Subcutaneous abdominal adipose tissue (tissue), 5 donors: ENCODE measurements around the gene COX7A1.
A peak's percentile ranks its signal among the peaks of the same experiment; 100 is the strongest.

Experiments used
- H3K27ac ChIP-seq: one replicate; pipeline ENCODE4 v1.7.0; 2013; ENCODE audit warnings: low read depth, mild to moderate bottlenecking, inconsistent platforms, low read length, moderate library complexity
- H3K27me3 ChIP-seq, 5 donors: one replicate each; pipeline ENCODE4 v1.7.0; 2013; ENCODE audit warnings: low read length in 5 of 5, inconsistent platforms in 1 of 5; ENCODE audit not compliant: control insufficient read depth in 5 of 5, insufficient read depth in 4 of 5
- H3K36me3 ChIP-seq, 5 donors: one replicate each; pipeline ENCODE4 v1.7.0; 2013; ENCODE audit warnings: low read length in 5 of 5; ENCODE audit not compliant: control insufficient read depth in 5 of 5, insufficient read depth in 5 of 5
- H3K4me1 ChIP-seq, 5 donors: one replicate each; pipeline ENCODE4 v1.7.0; 2013; ENCODE audit warnings: low read length in 5 of 5, mild to moderate bottlenecking in 3 of 5, moderate library complexity in 1 of 5; ENCODE audit not compliant: control insufficient read depth in 5 of 5, insufficient read depth in 5 of 5
- H3K4me3 ChIP-seq, 5 donors: one replicate each; pipeline ENCODE4 v1.7.0; 2013; ENCODE audit warnings: low read length in 5 of 5, low read depth in 1 of 5
- H3K9ac ChIP-seq, 5 donors: one replicate each; pipeline ENCODE4 v1.7.0; 2013; ENCODE audit warnings: low read length in 5 of 5, mild to moderate bottlenecking in 4 of 5, moderate library complexity in 3 of 5
- H3K9me3 ChIP-seq, 5 donors: one replicate each; pipeline ENCODE4 v1.7.0; 2013; ENCODE audit warnings: low read length in 5 of 5; ENCODE audit not compliant: control insufficient read depth in 5 of 5
- donor health status: healthy.
- donor health status: healthy.
- donor health status: healthy.
- donor health status: healthy.
- donor health status: healthy.

The COX7A1 gene

GRCh38 chr19:36113894-36114720, 38.1 kb downstream of the COX7A1 start:
- Histone ChIP-seq H3K4me1 (peaks cover 8 to 30% (median 23%) of the 10 kb centered on the region in 5 donors), H3K27me3 (no peaks in the 10 kb centered on the region), H3K36me3 (peaks cover 0 to 42% (median 32%) of the 10 kb centered on the region in 5 donors), H3K4me3 (peak overlapping the region; percentile 78 to 92 (median 88)), H3K27ac (peak overlapping the region; percentile 84), H3K9ac (peak overlapping the region; percentile 85 to 89 (median 86)), H3K9me3 (no peaks in the 10 kb centered on the region)

- H3K27ac ChIP-seq: no peak overlapping the region
- peak overlapping the region in 3 of 5 donors; percentile 78 to 88 (median 81) for H3K4me3 ChIP-seq
- peak overlapping the region in 1 of 5 donors; percentile 85 for H3K9ac ChIP-seq
Observed at GRCh38 chr19:36113425-36113824, 38.8 kb downstream of the COX7A1 start.

DNA sequence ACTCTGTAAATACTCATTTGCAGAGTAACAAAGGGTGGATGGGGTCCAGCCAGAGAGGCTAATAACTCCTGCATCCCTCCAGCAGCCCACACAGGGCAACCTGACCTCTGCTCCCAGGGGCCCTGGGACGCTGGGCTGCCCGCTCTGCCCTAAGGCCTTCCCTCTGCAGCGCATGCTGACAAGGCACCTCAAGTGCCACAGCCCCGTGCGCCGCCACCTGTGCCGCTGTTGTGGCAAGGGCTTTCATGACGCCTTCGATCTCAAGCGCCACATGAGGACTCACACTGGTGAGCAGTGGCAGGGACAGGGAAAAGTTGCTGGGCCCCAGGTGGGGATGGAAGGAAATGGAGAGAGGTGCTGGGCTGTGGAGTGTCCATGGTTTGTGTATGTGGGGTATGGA, 39.6 kb downstream of the COX7A1 start:
- Histone ChIP-seq H3K27me3 (no peaks in the 10 kb centered on the region), H3K4me3 (no peak overlapping the region), H3K36me3 (peaks cover 0 to 34% (median 21%) of the 10 kb centered on the region in 5 donors)

More at GRCh38 chr19:36113425-36113824, 38.8 kb downstream of the COX7A1 start:
- no peaks in the 10 kb centered on the region for H3K9me3 ChIP-seq
- H3K4me1 ChIP-seq: peaks cover 8 to 30% (median 23%) of the 10 kb centered on the region in 5 donors
- H3K27me3 ChIP-seq: no peaks in the 10 kb centered on the region
- H3K36me3 ChIP-seq: peaks cover 0 to 35% (median 25%) of the 10 kb centered on the region in 5 donors

GRCh38 chr19:36111200-36111539, 41.1 kb downstream of the COX7A1 start:
- Histone ChIP-seq H3K27me3 (no peaks in the 10 kb centered on the region), H3K9ac (peak overlapping the region in 1 of 5 donors; percentile 30), H3K36me3 (peaks cover 0 to 41% (median 19%) of the 10 kb centered on the region in 5 donors), H3K9me3 (no peaks in the 10 kb centered on the region), H3K27ac (no peak overlapping the region), H3K4me3 (no peak overlapping the region), H3K4me1 (peaks cover 5 to 23% (median 20%) of the 10 kb centered on the region in 5 donors)

More for the DNA sequence above, 39.6 kb downstream of the COX7A1 start:
- Histone ChIP-seq H3K4me1 (peaks cover 8 to 30% (median 23%) of the 10 kb centered on the region in 5 donors), H3K9ac (no peak overlapping the region), H3K27ac (no peak overlapping the region), H3K9me3 (no peaks in the 10 kb centered on the region)

DNA sequence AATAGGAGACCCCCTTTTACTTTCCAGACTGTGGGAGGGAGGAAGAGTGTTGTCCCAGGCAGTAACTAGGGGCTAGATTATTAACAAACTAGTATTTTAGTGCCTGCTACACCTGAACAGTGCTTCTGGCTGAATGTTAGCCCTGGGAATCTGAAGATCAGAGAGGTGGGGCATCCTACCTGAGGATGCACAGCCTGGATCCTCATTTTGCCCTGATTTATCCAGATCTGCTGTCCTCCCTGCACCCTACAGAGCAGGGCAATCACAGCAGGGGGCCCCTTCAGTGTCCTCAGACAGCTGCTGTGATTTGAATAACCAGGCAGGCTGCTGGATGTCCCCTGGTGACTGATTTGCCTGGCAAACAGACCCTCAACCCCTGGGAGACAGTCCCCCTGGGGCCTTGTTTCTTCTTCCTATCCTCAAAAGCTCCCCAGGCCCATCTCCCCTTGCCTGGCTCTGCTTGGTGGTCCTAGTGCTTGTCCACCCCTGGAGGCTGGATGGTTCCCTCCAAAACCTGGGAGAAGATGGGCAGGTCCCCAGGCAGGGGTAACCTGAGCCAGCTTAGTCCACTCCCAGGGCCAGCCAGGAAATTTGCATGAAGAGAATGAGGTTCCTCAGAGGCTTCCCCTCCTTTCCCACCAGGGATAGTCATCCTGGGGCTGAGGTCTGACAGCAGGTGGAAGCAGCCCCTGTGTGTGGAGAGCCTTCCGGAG, 41.6 kb downstream of the COX7A1 start, which contains the start of gene OVOL3:
OVOL3 (plus strand) TSS at position 657 of the 713 bp plus-strand sequence. CDS start 60 bp downstream, outside the sequence.
- Histone ChIP-seq H3K9me3 (no peaks in the 10 kb centered on the region), H3K36me3 (peaks cover 0 to 41% (median 19%) of the 10 kb centered on the region in 5 donors), H3K27ac (no peak within 1 kb of the TSS), H3K27me3 (no peaks in the 10 kb centered on the region), H3K4me1 (peaks cover 1 to 17% (median 15%) of the 10 kb centered on the region in 5 donors), H3K9ac (peak within 1 kb of the TSS in 1 of 5 donors; percentile 30), H3K4me3 (no peak within 1 kb of the TSS)

GRCh38 chr19:36108684-36109083, 43.6 kb downstream of the COX7A1 start:
- H3K4me1 ChIP-seq: peaks cover 0 to 4% (median 4%) of the 10 kb centered on the region in 5 donors
- no peak overlapping the region for H3K4me3 ChIP-seq
- no peak overlapping the region for H3K9ac ChIP-seq
- no peaks in the 10 kb centered on the region for H3K27me3 ChIP-seq
- no peak overlapping the region for H3K27ac ChIP-seq
- no peaks in the 10 kb centered on the region for H3K9me3 ChIP-seq
- peaks cover 0 to 46% (median 23%) of the 10 kb centered on the region in 5 donors for H3K36me3 ChIP-seq

- no peaks in the 10 kb centered on the region for H3K27me3 ChIP-seq
- H3K4me3 ChIP-seq: no peak overlapping the region
- no peaks in the 10 kb centered on the region for H3K9me3 ChIP-seq
- H3K4me1 ChIP-seq: no peaks in the 10 kb centered on the region
- H3K9ac ChIP-seq: no peak overlapping the region
- H3K36me3 ChIP-seq: peaks cover 0 to 30% (median 12%) of the 10 kb centered on the region in 5 donors
- H3K27ac ChIP-seq: no peak overlapping the region
Observed at GRCh38 chr19:36106991-36107390, 45.3 kb downstream of the COX7A1 start.

- Histone ChIP-seq H3K4me1 (no peaks in the 10 kb centered on the region), H3K36me3 (peaks cover 0 to 28% (median 9%) of the 10 kb centered on the region in 5 donors), H3K9ac (no peak overlapping the region), H3K9me3 (no peaks in the 10 kb centered on the region), H3K27me3 (no peaks in the 10 kb centered on the region), H3K4me3 (no peak overlapping the region), H3K27ac (no peak overlapping the region)
Observed at GRCh38 chr19:36106441-36106840, 45.8 kb downstream of the COX7A1 start.

DNA sequence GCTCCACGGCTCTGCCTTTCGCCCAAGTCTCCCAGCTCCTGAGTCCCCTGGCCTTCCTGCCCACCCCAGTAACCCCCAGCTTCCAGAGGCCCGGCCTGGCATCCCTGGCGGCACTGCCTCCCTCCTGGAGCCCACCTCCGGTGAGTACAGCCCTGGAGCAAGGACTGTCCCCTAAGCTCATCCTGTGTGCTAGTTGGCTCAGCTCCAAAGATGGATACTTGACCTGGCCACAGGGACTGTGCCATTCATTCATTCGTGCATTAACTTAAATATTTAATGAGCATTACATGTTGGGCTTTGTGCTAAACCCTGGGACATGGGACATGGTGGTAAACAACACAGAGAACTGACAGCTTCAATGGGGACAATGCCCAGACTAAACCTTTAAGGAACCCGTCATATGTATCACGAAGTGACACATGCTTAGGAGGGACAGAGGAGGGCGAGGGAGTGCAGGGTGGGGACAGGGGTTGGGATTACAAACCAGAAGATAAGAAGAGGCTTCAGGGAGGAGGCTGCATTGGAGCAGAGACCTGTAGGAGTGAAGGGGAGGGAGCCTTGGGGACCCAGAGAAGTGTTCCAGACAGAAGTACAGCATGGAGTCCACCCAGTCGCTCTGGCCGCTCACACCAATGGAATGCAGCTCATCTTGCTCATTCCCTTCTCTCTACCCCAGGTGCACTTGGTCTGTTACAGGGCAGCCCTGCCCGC, 48.2 kb downstream of the COX7A1 start:
- peaks cover 0 to 20% (median 7%) of the 10 kb centered on the region in 5 donors for H3K36me3 ChIP-seq
- H3K9me3 ChIP-seq: no peaks in the 10 kb centered on the region
- no peak overlapping the region for H3K27ac ChIP-seq
- H3K4me1 ChIP-seq: peaks cover 0 to 6% (median 0%) of the 10 kb centered on the region in 5 donors
- H3K9ac ChIP-seq: no peak overlapping the region
- H3K27me3 ChIP-seq: no peaks in the 10 kb centered on the region
- H3K4me3 ChIP-seq: no peak overlapping the region
